Measurements from ENCODE around the gene RPL13. TPM values are rescaled to one million over a fixed set of nuclear protein-coding genes. Genes with fewer than 3 reads are reported as not detected.

Gene RPL13
- total RNA-seq, 2 donors from 2014 or later = 4,192 to 4,476 TPM

GRCh38 chr16:89596061-89596689 is 35.7 kb downstream of the RPL13 start:
- no peaks in the 10 kb centered on the region for H3K27me3 Mint-ChIP-seq
- H3K4me3 Mint-ChIP-seq = no peak overlapping the region
- no peaks in the 10 kb centered on the region for H3K36me3 Mint-ChIP-seq (ENCODE audit: low read depth)
- ATAC-seq = no peak
- H3K9me3 ChIP-seq (ENCODE audit: control insufficient read depth, low read length, poor library complexity, severe bottlenecking) = no peaks in the 10 kb centered on the region
- no peak overlapping the region for H3K27ac Mint-ChIP-seq
- peaks cover 17% of the 10 kb centered on the region for H3K4me1 Mint-ChIP-seq
- DNase-seq = no peak

DNA sequence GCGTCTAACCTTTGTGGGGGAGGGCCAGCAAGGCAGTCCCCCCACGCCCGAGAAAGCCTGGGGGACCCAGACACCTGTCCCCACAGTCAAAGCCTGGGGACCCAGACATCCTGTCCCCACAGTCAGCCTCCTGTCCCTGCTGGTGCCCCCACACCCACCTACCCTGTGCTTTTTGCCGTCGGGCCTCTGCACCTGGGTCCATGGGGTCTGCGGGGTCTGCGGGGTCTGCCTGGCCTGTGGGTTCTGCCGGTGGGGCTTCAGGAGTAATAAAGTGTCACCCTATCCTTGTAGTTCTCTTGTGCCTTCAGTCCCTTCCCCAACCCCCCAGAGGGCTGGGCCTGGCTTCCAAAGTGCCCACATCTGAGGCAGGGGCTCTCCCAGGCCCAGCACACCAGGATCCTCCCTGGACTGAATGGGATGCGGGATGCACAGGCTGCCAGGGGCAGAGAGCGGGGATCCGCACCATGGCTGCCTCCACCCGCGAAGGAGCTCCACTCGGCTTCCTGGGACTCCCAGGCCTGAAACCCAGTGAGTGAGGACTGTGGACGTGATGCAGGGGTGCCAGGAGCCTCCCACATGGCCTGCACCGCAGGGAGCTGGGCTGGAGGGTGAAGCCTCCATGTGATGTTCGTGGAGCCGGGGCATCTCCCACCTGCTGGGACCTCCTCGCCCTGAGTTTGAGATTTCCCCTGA is 36.6 kb downstream of the RPL13 start:
- ATAC-seq = no peak
- H3K9me3 ChIP-seq (ENCODE audit: control insufficient read depth, low read length, poor library complexity, severe bottlenecking) = no peaks in the 10 kb centered on the region
- no peak for DNase-seq
- no peaks in the 10 kb centered on the region for H3K27me3 Mint-ChIP-seq
- H3K36me3 Mint-ChIP-seq (ENCODE audit: low read depth) = no peaks in the 10 kb centered on the region
- no peak overlapping the region for H3K4me3 Mint-ChIP-seq
- H3K4me1 Mint-ChIP-seq = peaks cover 17% of the 10 kb centered on the region
- no peak overlapping the region for H3K27ac Mint-ChIP-seq

- no peaks in the 10 kb centered on the region for H3K27me3 Mint-ChIP-seq
- peaks cover 26% of the 10 kb centered on the region for H3K4me1 Mint-ChIP-seq
- ATAC-seq (no peak), DNase-seq (no peak)
- H3K9me3 ChIP-seq (ENCODE audit: control insufficient read depth, low read length, poor library complexity, severe bottlenecking) = no peaks in the 10 kb centered on the region
- no peak overlapping the region for H3K27ac Mint-ChIP-seq
- no peaks in the 10 kb centered on the region for H3K36me3 Mint-ChIP-seq (ENCODE audit: low read depth)
- no peak overlapping the region for H3K4me3 Mint-ChIP-seq
Measured at GRCh38 chr16:89598199-89598598, 37.7 kb downstream of the RPL13 start.

DNA sequence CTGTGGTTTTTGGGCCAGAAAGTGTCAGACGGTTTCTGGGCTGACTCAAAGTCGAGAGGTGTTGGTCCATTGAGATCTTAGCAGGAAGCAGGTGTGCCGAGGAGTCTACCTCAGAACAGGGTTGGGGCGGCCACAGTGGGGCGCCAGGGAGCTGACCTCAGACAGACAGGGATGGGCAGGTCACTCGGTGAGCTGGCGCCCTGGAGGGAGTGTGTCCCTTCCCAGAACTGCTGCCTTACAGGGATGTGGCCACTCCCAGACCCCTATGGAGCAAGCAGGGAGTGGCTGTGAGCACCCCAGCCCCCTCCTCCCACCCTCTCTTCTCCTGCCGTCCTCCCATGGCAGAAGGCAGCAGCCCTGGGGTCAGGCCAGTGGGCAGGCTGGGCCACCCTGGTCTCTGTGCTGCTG is 39.0 kb downstream of the RPL13 start:
- H3K4me3 Mint-ChIP-seq = no peak overlapping the region

GRCh38 chr16:89599902-89600301 is 39.4 kb downstream of the RPL13 start:
- ATAC-seq (no peak), DNase-seq (no peak)
- H3K27me3 Mint-ChIP-seq = no peaks in the 10 kb centered on the region
- no peaks in the 10 kb centered on the region for H3K36me3 Mint-ChIP-seq (ENCODE audit: low read depth)
- H3K27ac Mint-ChIP-seq = no peak overlapping the region
- H3K4me3 Mint-ChIP-seq = no peak overlapping the region
- H3K9me3 ChIP-seq (ENCODE audit: control insufficient read depth, low read length, poor library complexity, severe bottlenecking) = no peaks in the 10 kb centered on the region
- H3K4me1 Mint-ChIP-seq = peaks cover 16% of the 10 kb centered on the region

More for the DNA sequence above, 39.0 kb downstream of the RPL13 start:
- H3K27ac Mint-ChIP-seq = no peak overlapping the region
- peaks cover 16% of the 10 kb centered on the region for H3K4me1 Mint-ChIP-seq
- no peaks in the 10 kb centered on the region for H3K9me3 ChIP-seq (ENCODE audit: control insufficient read depth, low read length, poor library complexity, severe bottlenecking)
- H3K27me3 Mint-ChIP-seq = no peaks in the 10 kb centered on the region
- no peaks in the 10 kb centered on the region for H3K36me3 Mint-ChIP-seq (ENCODE audit: low read depth)
- ATAC-seq (peak; percentile 59), DNase-seq (no peak)

- no peak overlapping the region for H3K27ac Mint-ChIP-seq
- H3K4me3 Mint-ChIP-seq = no peak overlapping the region
- no peaks in the 10 kb centered on the region for H3K9me3 ChIP-seq (ENCODE audit: control insufficient read depth, low read length, poor library complexity, severe bottlenecking)
- no peaks in the 10 kb centered on the region for H3K36me3 Mint-ChIP-seq (ENCODE audit: low read depth)
- no peak for DNase-seq
- peaks cover 16% of the 10 kb centered on the region for H3K4me1 Mint-ChIP-seq
- H3K27me3 Mint-ChIP-seq = no peaks in the 10 kb centered on the region
- no peak for ATAC-seq
Measured at GRCh38 chr16:89600427-89600826, 39.9 kb downstream of the RPL13 start.

- no peaks in the 10 kb centered on the region for H3K27me3 Mint-ChIP-seq
- H3K36me3 Mint-ChIP-seq (ENCODE audit: low read depth) = no peaks in the 10 kb centered on the region
- H3K4me3 Mint-ChIP-seq = no peak overlapping the region
- H3K9me3 ChIP-seq (ENCODE audit: control insufficient read depth, low read length, poor library complexity, severe bottlenecking) = no peaks in the 10 kb centered on the region
- DNase-seq (no peak), ATAC-seq (no peak)
- H3K27ac Mint-ChIP-seq = no peak overlapping the region
- H3K4me1 Mint-ChIP-seq = peaks cover 14% of the 10 kb centered on the region
Measured at GRCh38 chr16:89600956-89601355, 40.5 kb downstream of the RPL13 start.

DNA sequence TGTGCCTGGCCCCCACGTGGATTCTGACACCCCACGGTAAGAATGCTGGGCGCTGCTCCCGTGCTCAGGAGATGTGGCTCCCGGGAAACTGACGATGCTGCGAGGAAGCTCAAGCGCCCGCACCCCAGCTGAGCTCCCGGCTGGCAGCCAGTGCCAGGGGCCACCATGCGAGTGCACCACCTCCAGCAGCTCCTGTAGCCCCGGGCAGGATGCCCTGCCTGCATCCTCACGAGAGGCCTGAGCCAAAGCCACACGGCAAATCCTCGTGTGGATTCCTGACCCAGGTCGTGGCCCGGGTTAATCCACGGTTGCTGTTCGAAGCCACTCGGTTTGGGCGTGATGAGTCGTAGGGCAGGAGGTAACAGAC is 41.4 kb downstream of the RPL13 start:
- Mint-ChIP-seq H3K4me3 (peak overlapping the region; percentile 33), H3K4me1 (peaks cover 14% of the 10 kb centered on the region), H3K36me3 (ENCODE audit: low read depth) (no peaks in the 10 kb centered on the region), H3K27me3 (no peaks in the 10 kb centered on the region), H3K27ac (no peak overlapping the region)
- no peaks in the 10 kb centered on the region for H3K9me3 ChIP-seq (ENCODE audit: control insufficient read depth, low read length, poor library complexity, severe bottlenecking)
- DNase-seq (no peak), ATAC-seq (no peak)

GRCh38 chr16:89602273-89602951 is 41.9 kb downstream of the RPL13 start:
- no peaks in the 10 kb centered on the region for H3K9me3 ChIP-seq (ENCODE audit: control insufficient read depth, low read length, poor library complexity, severe bottlenecking)
- DNase-seq = no peak
- Mint-ChIP-seq H3K4me3 (peak overlapping the region; percentile 33), H3K27me3 (no peaks in the 10 kb centered on the region), H3K4me1 (peaks cover 14% of the 10 kb centered on the region), H3K27ac (no peak overlapping the region), H3K36me3 (ENCODE audit: low read depth) (no peaks in the 10 kb centered on the region)
- ATAC-seq = peak; percentile 78

GRCh38 chr16:89602952-89603590 is 42.6 kb downstream of the RPL13 start:
- DNase-seq = no peak
- H3K4me3 Mint-ChIP-seq = peak overlapping the region; percentile 33

GRCh38 chr16:89604764-89605163 is 44.3 kb downstream of the RPL13 start:
- Mint-ChIP-seq H3K4me3 (no peak overlapping the region), H3K36me3 (ENCODE audit: low read depth) (no peaks in the 10 kb centered on the region), H3K27me3 (no peaks in the 10 kb centered on the region), H3K27ac (no peak overlapping the region), H3K4me1 (peaks cover 10% of the 10 kb centered on the region)
- no peaks in the 10 kb centered on the region for H3K9me3 ChIP-seq (ENCODE audit: control insufficient read depth, low read length, poor library complexity, severe bottlenecking)
- no peak for ATAC-seq
- DNase-seq = no peak

More at GRCh38 chr16:89602952-89603590, 42.6 kb downstream of the RPL13 start:
- no peak for ATAC-seq
- Mint-ChIP-seq H3K27me3 (no peaks in the 10 kb centered on the region), H3K36me3 (ENCODE audit: low read depth) (no peaks in the 10 kb centered on the region), H3K27ac (no peak overlapping the region), H3K4me1 (peaks cover 14% of the 10 kb centered on the region)
- H3K9me3 ChIP-seq (ENCODE audit: control insufficient read depth, low read length, poor library complexity, severe bottlenecking) = no peaks in the 10 kb centered on the region

DNA sequence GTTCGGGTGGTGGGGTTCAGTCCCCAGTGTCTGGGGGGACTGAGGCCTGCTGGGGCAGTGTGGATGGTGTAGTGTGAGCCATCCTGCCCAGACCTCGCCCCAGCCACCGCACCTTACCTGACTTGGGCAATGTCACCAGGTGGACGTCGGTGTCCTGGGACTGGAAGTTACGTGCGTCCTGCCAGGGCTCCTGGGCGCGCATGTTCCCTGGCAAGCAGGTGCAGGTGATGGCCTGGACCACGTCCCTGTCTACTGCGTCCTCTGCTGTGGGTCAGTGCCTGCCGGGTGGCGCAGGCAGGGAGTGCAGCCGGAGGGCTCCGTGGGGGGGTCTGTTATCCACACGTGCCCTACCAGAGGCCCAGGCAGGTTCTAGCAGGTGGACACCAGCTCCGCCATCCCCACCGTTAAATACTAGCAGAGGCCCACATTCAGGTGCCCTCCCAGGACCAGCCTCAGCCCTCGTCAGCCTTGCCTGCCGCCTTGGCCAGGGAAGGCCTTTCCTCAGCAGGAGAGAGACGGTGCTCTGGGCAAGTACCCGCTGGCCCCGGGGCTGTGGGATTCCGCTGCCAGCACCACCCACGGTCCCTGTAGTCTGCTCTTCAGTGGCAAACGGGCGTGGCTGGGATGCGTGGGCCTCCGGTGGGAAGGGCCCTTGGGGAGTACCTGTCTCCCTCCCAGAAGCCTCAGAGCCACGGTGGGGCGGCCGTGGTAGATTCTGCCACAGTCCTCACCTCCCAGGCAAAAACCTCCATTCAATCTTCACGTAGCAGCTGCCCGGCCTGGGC is 44.9 kb downstream of the RPL13 start:
- Mint-ChIP-seq H3K27ac (no peak overlapping the region), H3K36me3 (ENCODE audit: low read depth) (no peaks in the 10 kb centered on the region), H3K27me3 (no peaks in the 10 kb centered on the region), H3K4me3 (no peak overlapping the region), H3K4me1 (peaks cover 10% of the 10 kb centered on the region)
- DNase-seq = no peak
- H3K9me3 ChIP-seq (ENCODE audit: control insufficient read depth, low read length, poor library complexity, severe bottlenecking) = no peaks in the 10 kb centered on the region
- no peak for ATAC-seq

- Mint-ChIP-seq H3K36me3 (ENCODE audit: low read depth) (no peaks in the 10 kb centered on the region), H3K4me1 (peaks cover 10% of the 10 kb centered on the region), H3K27me3 (no peaks in the 10 kb centered on the region), H3K4me3 (no peak overlapping the region), H3K27ac (no peak overlapping the region)
- no peak for ATAC-seq
- no peak for DNase-seq
- no peaks in the 10 kb centered on the region for H3K9me3 ChIP-seq (ENCODE audit: control insufficient read depth, low read length, poor library complexity, severe bottlenecking)
Measured at GRCh38 chr16:89606006-89606405, 45.5 kb downstream of the RPL13 start.

All from T-helper 17 cell (primary cell).